Mesothelial cell of epicardium (in vitro differentiated cells): Measurements from ENCODE around the gene KCNIP2. TPM values are rescaled to one million over a fixed set of nuclear protein-coding genes. Genes with fewer than 3 reads are reported as not detected.

Source experiments
- DNase-seq, 2 experiments: peaks; one replicate each; pipeline ENCODE4 v3.0.0; 2021; ENCODE audit warnings: low spot score in 2 of 2; ENCODE audit not compliant: unreplicated experiment in 2 of 2
- H3K27ac Mint-ChIP-seq: 2 replicates; pipeline ENCODE4 v1.8.0; 2021; ENCODE audit warnings: mixed read lengths
- H3K27me3 Mint-ChIP-seq: 2 replicates; pipeline ENCODE4 v1.8.0; 2021; ENCODE audit warnings: low read depth, mixed read lengths
- H3K36me3 Mint-ChIP-seq: 2 replicates; pipeline ENCODE4 v1.8.0; 2021; ENCODE audit warnings: mixed read lengths
- H3K4me1 Mint-ChIP-seq: 2 replicates; pipeline ENCODE4 v1.8.0; 2021; ENCODE audit warnings: mixed read lengths
- H3K4me3 Mint-ChIP-seq: 2 replicates; pipeline ENCODE4 v1.8.0; 2021; ENCODE audit warnings: mild to moderate bottlenecking, moderate library complexity, mixed read lengths
- H3K9me3 Mint-ChIP-seq: 2 replicates; pipeline ENCODE4 v1.8.0; 2021; ENCODE audit warnings: mixed read lengths
- total RNA-seq: library from RNA; stranded (reverse); gene quantifications from 3 replicates; pipeline ENCODE4 v1.2.1, GENCODE V29; 2021
- TF ChIP-seq, protein P1 (sequence below): fragments of 200-600 bp; sonication (generic); IDR thresholded peaks from one replicate; pipeline ENCODE4 v1.5.0; 2021; ENCODE audit warnings: antibody characterized with exemption; ENCODE audit not compliant: unreplicated experiment

Gene KCNIP2
- total RNA-seq, 1 donor from 2014 or later = 6.8 TPM

GRCh38 chr10:101778781-101779543 is 64.6 kb downstream of the KCNIP2 start:
- DNase-seq = no peak
- H3K36me3 Mint-ChIP-seq = peaks cover 8% of the 10 kb centered on the region
- H3K4me1 Mint-ChIP-seq = peaks cover 41% of the 10 kb centered on the region
- no peaks in the 10 kb centered on the region for H3K9me3 Mint-ChIP-seq
- H3K27ac Mint-ChIP-seq = no peak overlapping the region
- H3K27me3 Mint-ChIP-seq = peaks cover 62% of the 10 kb centered on the region
- TF ChIP-seq, protein P1, sequence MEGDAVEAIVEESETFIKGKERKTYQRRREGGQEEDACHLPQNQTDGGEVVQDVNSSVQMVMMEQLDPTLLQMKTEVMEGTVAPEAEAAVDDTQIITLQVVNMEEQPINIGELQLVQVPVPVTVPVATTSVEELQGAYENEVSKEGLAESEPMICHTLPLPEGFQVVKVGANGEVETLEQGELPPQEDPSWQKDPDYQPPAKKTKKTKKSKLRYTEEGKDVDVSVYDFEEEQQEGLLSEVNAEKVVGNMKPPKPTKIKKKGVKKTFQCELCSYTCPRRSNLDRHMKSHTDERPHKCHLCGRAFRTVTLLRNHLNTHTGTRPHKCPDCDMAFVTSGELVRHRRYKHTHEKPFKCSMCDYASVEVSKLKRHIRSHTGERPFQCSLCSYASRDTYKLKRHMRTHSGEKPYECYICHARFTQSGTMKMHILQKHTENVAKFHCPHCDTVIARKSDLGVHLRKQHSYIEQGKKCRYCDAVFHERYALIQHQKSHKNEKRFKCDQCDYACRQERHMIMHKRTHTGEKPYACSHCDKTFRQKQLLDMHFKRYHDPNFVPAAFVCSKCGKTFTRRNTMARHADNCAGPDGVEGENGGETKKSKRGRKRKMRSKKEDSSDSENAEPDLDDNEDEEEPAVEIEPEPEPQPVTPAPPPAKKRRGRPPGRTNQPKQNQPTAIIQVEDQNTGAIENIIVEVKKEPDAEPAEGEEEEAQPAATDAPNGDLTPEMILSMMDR = no peak
- peak overlapping the region; percentile 55 for H3K4me3 Mint-ChIP-seq

GRCh38 chr10:101778151-101778780 is 65.3 kb downstream of the KCNIP2 start:
- H3K4me1 Mint-ChIP-seq = peaks cover 39% of the 10 kb centered on the region
- no peak overlapping the region for H3K27ac Mint-ChIP-seq
- DNase-seq = no peak
- H3K4me3 Mint-ChIP-seq = peak overlapping the region; percentile 55
- H3K36me3 Mint-ChIP-seq = peaks cover 8% of the 10 kb centered on the region
- no peaks in the 10 kb centered on the region for H3K9me3 Mint-ChIP-seq
- TF ChIP-seq, protein P1 = no peak
- H3K27me3 Mint-ChIP-seq = peaks cover 69% of the 10 kb centered on the region

GRCh38 chr10:101777619-101778145 is 65.9 kb downstream of the KCNIP2 start:
- H3K4me1 Mint-ChIP-seq = peaks cover 33% of the 10 kb centered on the region
- DNase-seq = no peak
- peaks cover 75% of the 10 kb centered on the region for H3K27me3 Mint-ChIP-seq
- no peak overlapping the region for H3K27ac Mint-ChIP-seq
- TF ChIP-seq, protein P1 = no peak
- peak overlapping the region; percentile 2 for H3K4me3 Mint-ChIP-seq
- no peaks in the 10 kb centered on the region for H3K9me3 Mint-ChIP-seq
- H3K36me3 Mint-ChIP-seq = peaks cover 8% of the 10 kb centered on the region

DNA sequence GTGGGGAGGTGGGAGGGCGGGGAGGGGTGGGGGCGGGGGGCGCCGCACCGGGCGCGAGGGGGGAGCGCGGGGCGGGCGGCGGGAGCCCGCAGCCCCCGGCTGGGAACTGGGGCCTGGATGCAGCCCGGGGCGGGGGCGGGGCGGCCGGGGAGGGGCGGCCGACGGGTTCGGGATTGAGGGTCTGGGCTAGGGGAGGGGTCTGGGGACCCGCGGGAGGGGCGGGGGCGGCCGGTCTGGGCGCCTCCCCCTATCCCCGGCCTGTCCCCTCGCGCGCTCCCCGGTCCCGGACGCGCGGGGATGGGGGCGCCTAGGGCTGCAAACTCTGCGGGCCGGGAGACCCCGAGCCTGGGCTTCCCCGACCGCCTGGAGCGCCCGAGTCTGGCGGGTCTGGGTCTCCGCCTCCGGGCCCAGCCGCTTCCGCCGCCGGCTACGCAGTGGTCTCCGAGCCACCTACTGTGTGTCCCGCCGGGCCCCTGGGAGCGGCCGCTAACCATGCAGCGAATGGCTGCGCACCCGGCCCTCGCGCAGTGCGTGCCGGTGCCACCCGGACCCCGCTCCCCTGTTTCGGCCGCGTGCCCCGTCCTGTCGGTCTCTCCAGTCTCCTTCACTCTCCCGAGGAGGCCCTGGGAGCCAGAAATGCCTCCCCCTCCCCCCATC is 67.3 kb downstream of the KCNIP2 start:
- H3K4me3 Mint-ChIP-seq = no peak overlapping the region
- peaks cover 8% of the 10 kb centered on the region for H3K36me3 Mint-ChIP-seq
- TF ChIP-seq, protein P1 = no peak
- H3K4me1 Mint-ChIP-seq = peaks cover 25% of the 10 kb centered on the region
- H3K27me3 Mint-ChIP-seq = peaks cover 88% of the 10 kb centered on the region
- H3K9me3 Mint-ChIP-seq = no peaks in the 10 kb centered on the region
- DNase-seq = no peak
- H3K27ac Mint-ChIP-seq = no peak overlapping the region

Other genes with a start within 250 kb of the KCNIP2 start
- 63.2 to 65.9 TPM (median 65.6 TPM) in 3 replicates for gene FBXW4, start 148.6 kb downstream of the KCNIP2 start, total RNA-seq
- gene FGF8, start 67.7 kb downstream of the KCNIP2 start, total RNA-seq = not detected in 3 replicates
- 42.4 to 45.6 TPM (median 45.2 TPM) in 3 replicates for gene NPM3, start 60.4 kb downstream of the KCNIP2 start, total RNA-seq
- gene OGA, start 25.4 kb downstream of the KCNIP2 start, total RNA-seq = 162 to 168 TPM (median 165 TPM) in 3 replicates
- 21.8 to 26.6 TPM (median 26.5 TPM) in 3 replicates for gene ARMH3, start 212.4 kb upstream of the KCNIP2 start, total RNA-seq
- 14.2 to 15.2 TPM (median 14.5 TPM) in 3 replicates for gene HPS6, start 221.5 kb upstream of the KCNIP2 start, total RNA-seq